Gastrocnemius medialis (tissue), 4 donors: ENCODE results near the gene PROSER2. TPM values are rescaled to one million over a fixed set of nuclear protein-coding genes. Genes with fewer than 3 reads are reported as not detected.

Experiments used
- ATAC-seq, 2 donors: fragments of 150-250 bp; one replicate each; pipeline ENCODE4 v1.9.1; 2016
- DNase-seq, 2 donors: peaks; one replicate each; pipeline ENCODE4 v3.0.0-alpha.2; 2019
- H3K27ac ChIP-seq, 4 donors: fragments of 200-600 bp; sonication (generic); 1 replicate in 1 of 4; 2 replicates in 3 of 4; pipeline ENCODE4 v1.5.1; 2016 to 2018; ENCODE audit warnings: mild to moderate bottlenecking in 2 of 4, moderate library complexity in 1 of 4
- H3K27me3 ChIP-seq, 3 donors: fragments of 200-600 bp; sonication (generic) in 2 of 3; 1 replicate in 1 of 3; 2 replicates in 2 of 3; pipeline versions ENCODE4 v1.5.1 to v1.6.0; 2016 to 2019; ENCODE audit warnings: mild to moderate bottlenecking in 1 of 3, moderate library complexity in 1 of 3
- H3K36me3 ChIP-seq, 2 donors: fragments of 200-600 bp; sonication (generic) in 1 of 2; one replicate each; pipeline ENCODE4 v1.5.1; 2017 to 2018
- H3K4me1 ChIP-seq, 2 donors: fragments of 200-600 bp; sonication (generic) in 1 of 2; one replicate each; pipeline ENCODE4 v1.5.1; 2016 to 2017; ENCODE audit warnings: mild to moderate bottlenecking in 2 of 2
- H3K4me3 ChIP-seq, 4 donors: fragments of 200-600 bp; sonication (generic) in 3 of 4; 1 replicate in 1 of 4; 2 replicates in 3 of 4; pipeline ENCODE4 v1.5.1; 2016 to 2019; ENCODE audit warnings: mild to moderate bottlenecking in 2 of 4
- H3K9me3 ChIP-seq, 3 donors: fragments of 200-600 bp; sonication (generic) in 2 of 3; 1 replicate in 1 of 3; 2 replicates in 2 of 3; pipeline ENCODE4 v1.5.1; 2016 to 2019
- CTCF ChIP-seq, 5 experiments: fragments of 450-650 bp in 3 of 5; fragments of 200-600 bp in 2 of 5; sonication (generic) in 2 of 5; IDR thresholded peaks in 4 of 5; conservative IDR thresholded peaks in 1 of 5; 1 replicate in 4 of 5; 2 replicates in 1 of 5; pipeline ENCODE4 v1.5.1; 2016 to 2019; ENCODE audit warnings: antibody characterized with exemption in 5 of 5, mild to moderate bottlenecking in 3 of 5, moderate library complexity in 3 of 5
- POLR2A ChIP-seq, 2 donors: fragments of 450-650 bp; IDR thresholded peaks; one replicate each; pipeline ENCODE4 v1.6.1; 2017; ENCODE audit warnings: antibody characterized with exemption in 2 of 2, mild to moderate bottlenecking in 2 of 2, moderate library complexity in 2 of 2
- in situ Hi-C, 4 donors: fragments of 200-750 bp; cut with MboI; loops; one replicate each; pipeline versions ENCODE4 v1.15.0 to v1.8.0; 2017; ENCODE audit warnings: low sequenced_read_pairs in 4 of 4
- intact Hi-C: fragments of 100-400 bp; cut with DNase I; formaldehyde crosslinking; loops from one replicate; pipeline ENCODE4 v1.15.1; 2023; ENCODE audit warnings: low total_unique reads
- total RNA-seq, 4 donors: library from RNA; depleted of rRNA; stranded (reverse); fragments of >200 nt; gene quantifications; one replicate each; pipeline versions ENCODE4 v1.1.0 to v1.2.3, GENCODE V29; 2016

Gene PROSER2
- total RNA-seq, 4 donors from 2014 or later, result 0.88 to 3.4 (median 1.4) TPM

GRCh38 chr10:11908536-11908935 lies 85.4 kb downstream of the PROSER2 start:
- no peak for DNase-seq
- no peak for TF ChIP-seq CTCF (IDR thresholded peaks at IDR 0.05 in 4 of 5, conservative IDR thresholded peaks at IDR 0.05 in 1 of 5)
- TF ChIP-seq POLR2A (IDR thresholded peaks at IDR 0.05), result no peak
- intact Hi-C loops, result no loop called here

DNA sequence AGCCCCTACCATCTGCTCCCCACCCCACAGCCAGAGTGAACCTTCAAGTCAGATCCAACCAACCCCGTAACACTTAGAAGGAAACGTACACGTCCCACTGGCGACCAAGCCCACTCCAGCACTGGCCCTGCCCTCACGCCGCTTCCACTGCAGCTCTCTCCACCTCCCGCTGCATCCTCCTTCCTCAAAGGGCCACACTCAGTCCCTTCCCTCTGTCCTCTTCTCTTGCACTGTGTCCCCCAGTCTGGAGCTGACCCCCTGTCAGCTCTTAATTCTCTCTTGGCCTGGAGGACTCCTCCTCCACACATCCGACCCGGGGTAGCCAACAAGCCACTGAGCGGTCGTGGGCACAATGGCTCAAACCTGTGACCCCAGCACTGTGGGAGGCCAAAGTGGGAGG lies 85.8 kb downstream of the PROSER2 start:
- DNase-seq (no peak), ATAC-seq (no peak)
- in situ Hi-C loops, result no loop called here
- Histone ChIP-seq H3K4me1 (no peaks in the 10 kb centered on the region), H3K9me3 (no peaks in the 10 kb centered on the region), H3K4me3 (no peak overlapping the region), H3K27me3 (no peaks in the 10 kb centered on the region), H3K27ac (no peak overlapping the region), H3K36me3 (no peaks in the 10 kb centered on the region)
- no peak for TF ChIP-seq POLR2A (IDR thresholded peaks at IDR 0.05)
- TF ChIP-seq CTCF (IDR thresholded peaks at IDR 0.05 in 4 of 5, conservative IDR thresholded peaks at IDR 0.05 in 1 of 5), result no peak
- intact Hi-C loops, result no loop called here

More at GRCh38 chr10:11908536-11908935, 85.4 kb downstream of the PROSER2 start:
- Histone ChIP-seq H3K36me3 (no peaks in the 10 kb centered on the region), H3K9me3 (no peaks in the 10 kb centered on the region), H3K27ac (no peak overlapping the region), H3K27me3 (no peaks in the 10 kb centered on the region), H3K4me1 (no peaks in the 10 kb centered on the region), H3K4me3 (no peak overlapping the region)
- in situ Hi-C loops, result no loop called here
- ATAC-seq, result no peak

- H3K4me1 ChIP-seq, result no peaks in the 10 kb centered on the region
- no peak for TF ChIP-seq CTCF (IDR thresholded peaks at IDR 0.05 in 4 of 5, conservative IDR thresholded peaks at IDR 0.05 in 1 of 5)
- TF ChIP-seq POLR2A (IDR thresholded peaks at IDR 0.05), result no peak
- ATAC-seq (no peak), DNase-seq (no peak)
- no peaks in the 10 kb centered on the region for H3K36me3 ChIP-seq
- H3K9me3 ChIP-seq, result no peaks in the 10 kb centered on the region
- in situ Hi-C loops, result no loop called here
- no peaks in the 10 kb centered on the region for H3K27me3 ChIP-seq
- H3K4me3 ChIP-seq, result no peak overlapping the region
- no peak overlapping the region for H3K27ac ChIP-seq
- intact Hi-C loops, result no loop called here
These were observed 86.5 kb downstream of the PROSER2 start for GRCh38 chr10:11909618-11910017.

GRCh38 chr10:11910102-11910501 lies 86.9 kb downstream of the PROSER2 start:
- TF ChIP-seq POLR2A (IDR thresholded peaks at IDR 0.05), result no peak
- no peak for TF ChIP-seq CTCF (IDR thresholded peaks at IDR 0.05 in 4 of 5, conservative IDR thresholded peaks at IDR 0.05 in 1 of 5)
- H3K4me1 ChIP-seq, result no peaks in the 10 kb centered on the region
- no peak for DNase-seq
- no peak overlapping the region for H3K4me3 ChIP-seq
- ATAC-seq, result no peak
- no peaks in the 10 kb centered on the region for H3K27me3 ChIP-seq
- in situ Hi-C loops (no loop called here), intact Hi-C loops (no loop called here)
- H3K36me3 ChIP-seq, result no peaks in the 10 kb centered on the region
- no peak overlapping the region for H3K27ac ChIP-seq
- H3K9me3 ChIP-seq, result no peaks in the 10 kb centered on the region

DNA sequence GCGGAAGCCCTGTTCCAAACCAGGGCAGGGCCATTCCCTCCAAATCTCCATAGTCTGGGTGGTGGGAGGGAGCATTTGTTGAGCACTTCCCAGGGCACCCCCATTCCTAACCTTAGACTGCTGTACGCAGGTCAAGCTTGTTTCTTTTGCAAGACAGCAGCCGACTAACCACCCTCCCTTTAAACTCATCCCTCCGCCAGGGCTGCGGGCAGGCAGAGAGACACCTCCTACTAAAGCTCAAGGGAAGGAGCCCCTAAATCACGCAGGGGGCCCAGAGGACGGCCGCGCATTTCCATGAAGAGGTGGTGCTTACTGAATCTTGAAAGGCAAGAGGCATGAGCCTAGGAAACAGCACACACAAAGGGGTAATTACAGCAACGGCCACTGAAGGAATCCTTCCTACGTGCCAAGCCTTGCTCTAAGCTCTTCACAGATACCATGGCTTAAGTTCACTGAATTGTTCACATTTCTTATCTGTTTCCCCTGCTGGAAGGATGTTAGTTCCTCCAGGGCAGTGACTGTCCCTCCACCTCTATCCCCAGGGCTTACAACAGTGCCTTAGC lies 90.0 kb downstream of the PROSER2 start:
- DNase-seq (no peak), ATAC-seq (no peak)
- Histone ChIP-seq H3K36me3 (no peaks in the 10 kb centered on the region), H3K4me1 (no peaks in the 10 kb centered on the region), H3K4me3 (no peak overlapping the region), H3K9me3 (no peaks in the 10 kb centered on the region), H3K27me3 (no peaks in the 10 kb centered on the region), H3K27ac (no peak overlapping the region)
- intact Hi-C loops, result no loop called here
- TF ChIP-seq CTCF (IDR thresholded peaks at IDR 0.05 in 4 of 5, conservative IDR thresholded peaks at IDR 0.05 in 1 of 5) (no peak), POLR2A (IDR thresholded peaks at IDR 0.05) (no peak)
- in situ Hi-C loops, result no loop called here
